Measurements from ENCODE around the gene DVL2. TPM values are rescaled to one million over a fixed set of nuclear protein-coding genes. Genes with fewer than 3 reads are reported as not detected.

The DVL2 gene
- total RNA-seq, 1 experiment from 2014 or later, result 67.3 TPM

GRCh38 chr17:7252176-7253043 is 18.1 kb upstream of the DVL2 start, which contains the start of gene ELP5 (continued):
- TF ChIP-seq AR (CRISPR knock-in tag; IDR thresholded peaks at IDR 0.05), result no peak
- TF ChIP-seq JAZF1 (CRISPR knock-in tag; IDR thresholded peaks at IDR 0.05), result no peak
- TF ChIP-seq RELA (CRISPR knock-in tag; IDR thresholded peaks at IDR 0.05; ENCODE audit: borderline replicate concordance), result peak; percentile 39; the same call in 1 of the 2 replicates
- peak; percentile 93 for TF ChIP-seq ZNF263 (CRISPR knock-in tag; IDR thresholded peaks at IDR 0.05; ENCODE audit: low read depth)
- TF ChIP-seq PREB (CRISPR knock-in tag; IDR thresholded peaks at IDR 0.05; ENCODE audit: borderline replicate concordance), result no peak
- TF ChIP-seq SP1 (CRISPR knock-in tag; conservative IDR thresholded peaks at IDR 0.05), result peak; percentile 56
- TF ChIP-seq ZNF416 (CRISPR knock-in tag; IDR thresholded peaks at IDR 0.05), result no peak
- no peak for TF ChIP-seq ATF3 (CRISPR knock-in tag; conservative IDR thresholded peaks at IDR 0.05)
- TF ChIP-seq MLX (CRISPR knock-in tag; IDR thresholded peaks at IDR 0.05), result no peak
- no peak for TF ChIP-seq ELF4 (CRISPR knock-in tag; IDR thresholded peaks at IDR 0.05; ENCODE audit: low read depth)
- TF ChIP-seq HMGA2 (CRISPR knock-in tag; IDR thresholded peaks at IDR 0.05), result no peak
- TF ChIP-seq ZNF281 (CRISPR knock-in tag; IDR thresholded peaks at IDR 0.05), result no peak
- peak; percentile 58 for TF ChIP-seq ZBTB21 (CRISPR knock-in tag; IDR thresholded peaks at IDR 0.05; ENCODE audit: borderline replicate concordance)
- TF ChIP-seq ARID4B (CRISPR knock-in tag; IDR thresholded peaks at IDR 0.05; ENCODE audit: borderline replicate concordance), result peak; percentile 78; the same call in 1 of the 2 replicates
- TF ChIP-seq STAT6 (CRISPR knock-in tag; conservative IDR thresholded peaks at IDR 0.05; ENCODE audit: low read depth), result no peak
- TF ChIP-seq E2F1 (CRISPR knock-in tag; IDR thresholded peaks at IDR 0.05), result no peak
